NCI-H128 (cell line): ENCODE results near the gene GBGT1.
"Not testable (repeated sequence)": the region's sequence is repeated elsewhere in the genome, so short reads cannot be mapped to it uniquely, and the experiment has no call there.

ENCODE experiments used
- DNase-seq: peaks from one replicate; lab custom pipeline; 2025; ENCODE audit not compliant: unreplicated experiment; lab: John Stamatoyannopoulos, UW

Gene GBGT1

GRCh38 chr9:133163504-133164172 lies at the start of gene GBGT1:
Gene GBGT1 (minus strand): TSS chr9:133163914. CDS start chr9:133162412, 1,502 bp downstream.
- DNase-seq, result no peak

- no peak for DNase-seq
These were observed 46.9 kb upstream of the GBGT1 start for GRCh38 chr9:133210609-133211008.

GRCh38 chr9:133210202-133210532 lies 46.5 kb upstream of the GBGT1 start:
- DNase-seq, result no peak

GRCh38 chr9:133209327-133210201 lies 45.9 kb upstream of the GBGT1 start:
- DNase-seq, result not testable (repeated sequence)

- not testable (repeated sequence) for DNase-seq
These were observed 45.2 kb upstream of the GBGT1 start, which contains the start of gene OBP2B for GRCh38 chr9:133208880-133209300. Gene OBP2B (minus strand): TSS chr9:133209250. CDS start chr9:133209199, 51 bp downstream.

GRCh38 chr9:133208171-133208879 lies 44.6 kb upstream of the GBGT1 start:
- DNase-seq, result not testable (repeated sequence)

- no peak for DNase-seq
These were observed 43.9 kb upstream of the GBGT1 start for GRCh38 chr9:133207540-133208170.

- DNase-seq, result no peak
These were observed 43.4 kb upstream of the GBGT1 start for GRCh38 chr9:133207021-133207531.

GRCh38 chr9:133205996-133206931 lies 42.5 kb upstream of the GBGT1 start:
- DNase-seq, result no peak

GRCh38 chr9:133205481-133205887 lies 41.8 kb upstream of the GBGT1 start:
- not testable (repeated sequence) for DNase-seq

GRCh38 chr9:133204993-133205336 lies 41.3 kb upstream of the GBGT1 start:
- DNase-seq, result no peak

GRCh38 chr9:133204335-133204992 lies 40.8 kb upstream of the GBGT1 start:
- no peak for DNase-seq

- DNase-seq, result no peak
These were observed 39.9 kb upstream of the GBGT1 start for GRCh38 chr9:133203506-133204075.

- DNase-seq, result no peak
These were observed 39.2 kb upstream of the GBGT1 start for GRCh38 chr9:133202688-133203453.

GRCh38 chr9:133202145-133202513 lies 38.4 kb upstream of the GBGT1 start:
- no peak for DNase-seq

GRCh38 chr9:133201424-133202144 lies 37.9 kb upstream of the GBGT1 start:
- DNase-seq, result no peak

- no peak for DNase-seq
These were observed 36.9 kb upstream of the GBGT1 start for GRCh38 chr9:133200631-133201030.
